Fibroblast of the aortic adventitia (primary cell): ENCODE results near the gene PRKCH. TPM values are rescaled to one million over a fixed set of nuclear protein-coding genes. Genes with fewer than 3 reads are reported as not detected.

Experiments
- DNase-seq: peaks from one replicate; pipeline ENCODE4 v3.0.0-alpha.2; 2010; ENCODE audit warnings: low read depth
- H3K4me3 ChIP-seq: 2 replicates; pipeline ENCODE4 v1.5.1; 2011; ENCODE audit warnings: low read depth, mild to moderate bottlenecking, control low read depth, low read length, moderate library complexity
- CTCF ChIP-seq: IDR thresholded peaks from 2 replicates; pipeline ENCODE4 v1.5.1; 2011; ENCODE audit warnings: mild to moderate bottlenecking, low read length, control low read depth, inconsistent platforms; ENCODE audit not compliant: insufficient read depth
- total RNA-seq: library from RNA; depleted of rRNA; stranded (reverse); fragments of >200 nt; gene quantifications from 2 replicates; pipeline ENCODE4 v1.2.3, GENCODE V29; 2012; ENCODE audit warnings: low replicate concordance

The PRKCH gene
- total RNA-seq, 1 donor: 4.2 TPM

GRCh38 chr14:61585598-61586543 is 264.5 kb downstream of the PRKCH start:
- peak; percentile 84 for DNase-seq
- no peak for TF ChIP-seq CTCF
- no peak overlapping the region for H3K4me3 ChIP-seq

- TF ChIP-seq CTCF: no peak
- H3K4me3 ChIP-seq: no peak overlapping the region
- peak; percentile 71 for DNase-seq
Measured at GRCh38 chr14:61586544-61587055, 265.2 kb downstream of the PRKCH start.

GRCh38 chr14:61587081-61587713 is 265.8 kb downstream of the PRKCH start:
- DNase-seq: no peak
- no peak overlapping the region for H3K4me3 ChIP-seq
- no peak for TF ChIP-seq CTCF

GRCh38 chr14:61588419-61588901 is 267.1 kb downstream of the PRKCH start:
- no peak overlapping the region for H3K4me3 ChIP-seq
- TF ChIP-seq CTCF: no peak
- DNase-seq: peak; percentile 56

- DNase-seq: no peak
- TF ChIP-seq CTCF: no peak
- H3K4me3 ChIP-seq: no peak overlapping the region
Measured at GRCh38 chr14:61589691-61590581, 268.6 kb downstream of the PRKCH start.

- DNase-seq: no peak
- no peak overlapping the region for H3K4me3 ChIP-seq
- TF ChIP-seq CTCF: no peak
Measured at GRCh38 chr14:61591862-61592261, 270.5 kb downstream of the PRKCH start.
